ENCODE results near the gene USP22. TPM values are rescaled to one million over a fixed set of nuclear protein-coding genes. Genes with fewer than 3 reads are reported as not detected.

USP22 gene
- total RNA-seq, 1 donor from 2014 or later = 420 TPM

DNA sequence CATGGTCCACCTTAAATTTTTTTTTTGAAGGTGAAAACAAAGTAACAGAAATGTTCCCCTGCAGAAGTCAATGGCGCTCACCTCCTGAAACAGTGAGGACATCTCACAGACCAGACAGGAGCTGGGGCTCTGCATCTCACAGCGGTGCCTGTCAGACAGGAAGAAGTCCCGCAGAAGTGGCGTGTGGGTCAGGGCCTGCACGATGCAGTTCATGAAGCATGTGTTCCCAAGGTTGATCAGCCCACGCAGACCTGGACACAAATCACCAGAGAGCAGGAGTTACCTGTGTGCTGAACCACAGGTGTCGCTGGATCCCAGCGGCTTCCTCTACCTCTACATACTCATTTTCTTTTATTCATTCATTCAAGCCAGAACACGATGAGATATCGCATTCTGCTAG, 24.9 kb downstream of the USP22 start:
- no peaks in the 10 kb centered on the region for H3K36me3 Mint-ChIP-seq (ENCODE audit: unreplicated experiment)
- no peak for DNase-seq
- H3K27ac Mint-ChIP-seq (ENCODE audit: unreplicated experiment) = no peak overlapping the region
- peaks cover 5% of the 10 kb centered on the region for H3K27me3 Mint-ChIP-seq (ENCODE audit: unreplicated experiment)
- TF ChIP-seq CTCF (IDR thresholded peaks at IDR 0.05; ENCODE audit: partially characterized antibody, unreplicated experiment) = no peak
- no peak overlapping the region for H3K4me3 Mint-ChIP-seq (ENCODE audit: unreplicated experiment)
- H3K4me1 Mint-ChIP-seq (ENCODE audit: low read depth, unreplicated experiment) = peaks cover 28% of the 10 kb centered on the region
- peaks cover 19% of the 10 kb centered on the region for H3K9me3 Mint-ChIP-seq (ENCODE audit: unreplicated experiment)

- TF ChIP-seq CTCF (IDR thresholded peaks at IDR 0.05; ENCODE audit: partially characterized antibody, unreplicated experiment) = no peak
- peaks cover 5% of the 10 kb centered on the region for H3K27me3 Mint-ChIP-seq (ENCODE audit: unreplicated experiment)
- H3K27ac Mint-ChIP-seq (ENCODE audit: unreplicated experiment) = peak overlapping the region; percentile 22
- H3K36me3 Mint-ChIP-seq (ENCODE audit: unreplicated experiment) = peaks cover 5% of the 10 kb centered on the region
- H3K9me3 Mint-ChIP-seq (ENCODE audit: unreplicated experiment) = peaks cover 22% of the 10 kb centered on the region
- no peak overlapping the region for H3K4me3 Mint-ChIP-seq (ENCODE audit: unreplicated experiment)
- DNase-seq = no peak
- peaks cover 32% of the 10 kb centered on the region for H3K4me1 Mint-ChIP-seq (ENCODE audit: low read depth, unreplicated experiment)
These were observed 25.6 kb downstream of the USP22 start for GRCh38 chr17:21017256-21017655.

DNA sequence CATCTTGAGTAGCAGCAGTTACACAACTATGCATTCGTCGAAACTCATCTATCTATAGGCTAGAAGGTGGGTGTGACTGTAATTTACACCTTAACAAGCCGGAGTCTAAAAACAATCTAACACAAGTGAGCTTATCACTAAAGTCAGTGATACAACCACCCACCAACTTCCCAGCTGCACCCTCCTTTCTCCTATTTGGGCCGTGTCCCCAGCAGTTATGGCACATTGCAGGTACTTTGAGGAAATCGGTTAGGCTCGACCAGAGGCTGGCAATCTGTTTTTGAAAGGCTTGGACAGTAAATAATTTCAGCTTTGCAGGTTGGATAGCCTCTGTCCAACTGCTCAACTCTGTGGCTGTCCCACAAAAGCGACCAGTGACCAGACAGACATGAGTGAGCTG, 26.0 kb downstream of the USP22 start:
- no peak for TF ChIP-seq CTCF (IDR thresholded peaks at IDR 0.05; ENCODE audit: partially characterized antibody, unreplicated experiment)
- Mint-ChIP-seq H3K27ac (ENCODE audit: unreplicated experiment) (no peak overlapping the region), H3K4me3 (ENCODE audit: unreplicated experiment) (no peak overlapping the region)

DNA sequence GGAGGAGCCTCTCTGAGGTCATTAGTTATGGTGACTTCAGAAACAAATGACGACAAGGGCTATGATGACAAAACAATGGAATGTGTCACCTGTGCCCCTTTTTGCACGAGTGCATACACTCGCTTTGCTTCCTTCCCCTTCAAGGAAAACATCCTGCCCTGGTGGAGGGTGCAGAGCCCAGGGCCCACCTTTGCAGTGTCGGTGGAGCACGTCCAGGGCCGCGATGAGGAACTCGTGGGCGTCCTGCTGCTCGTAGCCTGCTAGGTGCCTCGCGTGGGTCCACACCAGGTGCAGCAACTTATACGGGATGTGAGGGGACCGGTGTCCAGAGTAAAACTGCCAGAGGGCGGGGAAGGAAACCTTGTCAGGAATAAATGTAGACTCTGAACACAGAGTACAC, 27.2 kb downstream of the USP22 start:
- peaks cover 22% of the 10 kb centered on the region for H3K9me3 Mint-ChIP-seq (ENCODE audit: unreplicated experiment)
- H3K27ac Mint-ChIP-seq (ENCODE audit: unreplicated experiment) = no peak overlapping the region
- H3K27me3 Mint-ChIP-seq (ENCODE audit: unreplicated experiment) = peaks cover 8% of the 10 kb centered on the region
- no peak for DNase-seq
- H3K4me1 Mint-ChIP-seq (ENCODE audit: low read depth, unreplicated experiment) = peaks cover 35% of the 10 kb centered on the region
- no peak for TF ChIP-seq CTCF (IDR thresholded peaks at IDR 0.05; ENCODE audit: partially characterized antibody, unreplicated experiment)
- no peak overlapping the region for H3K4me3 Mint-ChIP-seq (ENCODE audit: unreplicated experiment)
- peaks cover 6% of the 10 kb centered on the region for H3K36me3 Mint-ChIP-seq (ENCODE audit: unreplicated experiment)

More for the DNA sequence above, 26.0 kb downstream of the USP22 start:
- H3K9me3 Mint-ChIP-seq (ENCODE audit: unreplicated experiment) = peaks cover 22% of the 10 kb centered on the region
- H3K4me1 Mint-ChIP-seq (ENCODE audit: low read depth, unreplicated experiment) = peaks cover 32% of the 10 kb centered on the region
- DNase-seq = no peak
- H3K36me3 Mint-ChIP-seq (ENCODE audit: unreplicated experiment) = peaks cover 6% of the 10 kb centered on the region
- H3K27me3 Mint-ChIP-seq (ENCODE audit: unreplicated experiment) = peaks cover 6% of the 10 kb centered on the region

DNA sequence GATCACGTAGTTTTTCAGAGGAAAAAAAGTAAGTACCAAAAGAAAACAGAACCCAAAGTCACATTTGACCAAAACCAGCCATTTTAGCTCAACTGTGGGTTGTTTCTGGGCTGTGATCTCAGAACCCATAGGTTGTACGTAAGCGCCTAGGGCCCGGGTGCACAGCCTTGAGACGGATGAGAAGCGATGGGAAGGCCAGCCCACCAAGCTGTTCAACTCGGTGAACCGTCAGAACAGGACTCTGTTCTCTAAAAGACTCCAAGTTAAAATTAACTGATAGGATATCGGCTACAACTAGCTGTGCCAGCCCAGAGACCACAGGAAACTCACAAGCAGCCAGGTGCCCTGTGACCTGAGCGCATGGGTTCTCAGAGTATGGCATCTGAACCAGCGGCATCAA, 28.3 kb downstream of the USP22 start:
- Mint-ChIP-seq H3K9me3 (ENCODE audit: unreplicated experiment) (peaks cover 22% of the 10 kb centered on the region), H3K4me3 (ENCODE audit: unreplicated experiment) (no peak overlapping the region), H3K27ac (ENCODE audit: unreplicated experiment) (peak overlapping the region; percentile 45), H3K27me3 (ENCODE audit: unreplicated experiment) (peaks cover 8% of the 10 kb centered on the region), H3K36me3 (ENCODE audit: unreplicated experiment) (peaks cover 6% of the 10 kb centered on the region), H3K4me1 (ENCODE audit: low read depth, unreplicated experiment) (peaks cover 29% of the 10 kb centered on the region)
- no peak for TF ChIP-seq CTCF (IDR thresholded peaks at IDR 0.05; ENCODE audit: partially characterized antibody, unreplicated experiment)
- no peak for DNase-seq
